HS-27A (cell line): ENCODE measurements around the gene ZNF487.
A peak's percentile ranks its signal among the peaks of the same experiment; 100 is the strongest.
"Not testable (repeated sequence)": the region's sequence is repeated elsewhere in the genome, so short reads cannot be mapped to it uniquely, and the experiment has no call there.

Experiments
- DNase-seq: peaks from one replicate; pipeline ENCODE4 v3.0.0-alpha.2; 2012; ENCODE audit warnings: low read depth, missing footprints

The ZNF487 gene

DNA sequence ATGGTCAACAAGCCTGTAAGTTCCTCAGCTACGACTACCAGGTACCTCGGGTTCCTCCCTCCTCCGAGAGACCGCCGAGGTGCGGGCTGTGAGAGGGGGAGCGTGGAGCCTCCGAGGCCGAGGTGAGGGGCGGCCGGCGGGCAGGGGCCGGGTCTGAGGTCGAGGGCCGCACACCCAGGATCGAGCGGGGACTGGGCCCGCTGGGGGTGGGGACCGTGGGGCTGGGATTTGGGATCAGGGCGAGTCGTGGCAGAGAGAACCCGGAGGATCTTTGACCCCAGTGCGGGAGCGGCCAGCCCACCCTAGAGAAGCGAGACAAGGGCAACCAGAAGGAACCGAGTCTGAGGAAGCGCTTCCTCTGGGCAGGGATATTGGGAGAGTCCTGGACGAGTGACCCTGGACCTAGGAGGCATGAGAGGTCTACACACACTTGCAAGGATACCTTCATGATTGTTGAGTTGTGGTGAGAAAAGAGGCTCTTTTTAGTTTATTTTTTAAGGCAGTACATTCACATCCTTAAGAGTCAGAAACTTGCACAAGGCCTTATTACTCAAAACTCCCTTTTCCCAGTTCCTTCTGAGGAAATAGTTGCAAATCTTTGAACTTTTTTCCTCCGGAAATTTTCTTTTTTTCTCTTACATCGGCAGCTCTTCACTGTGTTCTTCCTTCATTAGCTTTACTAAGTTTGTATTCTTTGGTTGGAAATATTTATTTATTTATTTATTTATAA lies 395 bp downstream of the ZNF487 start:
- DNase-seq = no peak

GRCh38 chr10:43440463-43441134 lies 3.7 kb downstream of the ZNF487 start:
- DNase-seq = no peak

- DNase-seq = no peak
These were observed 7.4 kb downstream of the ZNF487 start for GRCh38 chr10:43444323-43444722.

- DNase-seq = no peak
These were observed 8.1 kb downstream of the ZNF487 start for GRCh38 chr10:43444897-43445466.

- not testable (repeated sequence) for DNase-seq
These were observed 9.5 kb downstream of the ZNF487 start for GRCh38 chr10:43446219-43447017.

DNA sequence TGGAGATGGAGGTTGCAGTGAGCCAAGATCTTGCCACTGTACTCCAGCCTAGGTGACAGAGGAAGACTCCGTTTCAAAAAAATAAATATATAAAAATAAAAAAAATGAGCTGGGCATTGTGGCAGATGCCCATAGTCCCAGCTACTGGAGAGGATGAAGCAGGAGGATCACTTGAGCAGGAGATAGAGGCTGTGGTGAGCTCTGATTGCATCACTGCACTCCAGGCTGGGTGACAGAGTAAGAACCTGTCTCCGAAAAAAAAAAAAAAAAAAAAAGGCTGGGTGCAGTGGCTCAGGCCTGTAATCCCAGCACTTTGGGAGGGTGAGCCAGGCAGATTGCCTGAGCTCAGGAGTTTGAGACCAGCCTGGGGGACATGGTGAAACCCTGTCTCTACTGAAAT lies 11.8 kb downstream of the ZNF487 start:
- no peak for DNase-seq

GRCh38 chr10:43452356-43452914 lies 15.5 kb downstream of the ZNF487 start:
- no peak for DNase-seq

DNA sequence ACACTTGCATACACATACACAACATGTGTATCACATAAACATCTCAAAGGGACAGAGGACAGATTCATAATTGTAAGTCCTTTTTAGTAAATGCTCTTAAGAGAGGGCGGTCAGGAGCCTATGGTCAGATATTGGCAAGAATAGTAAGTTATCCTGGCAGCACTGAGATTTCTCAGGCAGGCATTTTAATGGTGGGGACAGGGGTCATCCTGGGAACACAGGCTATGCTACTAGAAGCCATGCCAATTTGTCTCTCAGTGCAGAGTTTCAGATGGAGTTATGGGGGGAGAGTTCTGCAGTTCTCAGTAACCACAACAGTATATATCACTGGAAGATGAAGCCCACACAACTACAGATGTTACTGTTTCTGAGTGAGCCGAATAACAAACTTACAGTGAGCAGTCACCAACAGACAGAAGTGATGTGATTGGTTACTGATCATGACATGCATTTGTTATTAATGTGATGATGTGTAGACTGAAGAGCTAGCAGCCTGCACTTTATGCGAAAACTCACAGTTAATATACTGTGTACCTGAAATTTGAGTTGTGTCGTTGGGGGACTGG lies 16.4 kb downstream of the ZNF487 start:
- DNase-seq = no peak

- not testable (repeated sequence) for DNase-seq
These were observed 17.1 kb downstream of the ZNF487 start for GRCh38 chr10:43454025-43454424.

DNA sequence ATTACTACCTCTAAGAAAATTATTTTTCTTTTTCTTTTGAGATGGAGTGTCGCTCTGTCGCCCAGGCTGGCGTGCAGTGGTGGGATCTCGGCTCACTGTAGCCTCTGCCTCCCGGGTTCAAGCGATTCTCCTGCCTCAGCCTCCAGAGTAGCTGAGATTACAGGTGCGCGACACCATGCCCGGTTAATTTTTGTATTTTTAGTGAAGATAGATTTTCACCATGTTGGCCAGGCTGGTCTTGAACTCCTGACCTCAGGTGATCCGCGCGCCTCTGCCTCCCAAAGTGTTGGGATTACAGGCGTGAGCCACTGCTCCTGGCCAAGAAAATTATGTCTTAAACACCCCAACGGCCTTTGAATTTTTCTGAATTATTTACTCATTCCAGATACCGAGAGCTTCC lies 19.6 kb downstream of the ZNF487 start:
- DNase-seq = not testable (repeated sequence)

GRCh38 chr10:43458227-43458626 lies 21.3 kb downstream of the ZNF487 start:
- no peak for DNase-seq

DNA sequence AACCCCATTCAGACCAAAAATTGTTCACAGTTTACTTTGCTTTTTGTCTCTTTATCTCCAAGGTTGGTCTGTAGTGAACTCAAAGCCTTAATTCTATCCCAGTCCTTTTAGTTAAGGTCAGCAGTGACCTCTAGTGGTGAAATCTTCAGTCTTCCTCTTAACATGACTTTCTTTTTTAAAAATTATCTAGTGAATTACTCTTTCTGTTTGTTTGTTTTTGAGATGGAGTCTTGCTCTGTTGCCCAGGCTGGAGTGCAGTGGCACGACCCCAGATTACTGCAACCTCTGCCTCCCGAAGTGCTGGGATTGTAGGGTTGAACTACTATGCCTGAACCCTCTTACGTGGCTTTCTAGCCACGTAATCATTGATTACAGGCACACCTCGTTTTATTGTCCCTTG lies 25.0 kb downstream of the ZNF487 start:
- DNase-seq = peak; percentile 29

GRCh38 chr10:43465086-43465735 lies 28.3 kb downstream of the ZNF487 start:
- not testable (repeated sequence) for DNase-seq

GRCh38 chr10:43465736-43466120 lies 28.8 kb downstream of the ZNF487 start:
- not testable (repeated sequence) for DNase-seq

DNA sequence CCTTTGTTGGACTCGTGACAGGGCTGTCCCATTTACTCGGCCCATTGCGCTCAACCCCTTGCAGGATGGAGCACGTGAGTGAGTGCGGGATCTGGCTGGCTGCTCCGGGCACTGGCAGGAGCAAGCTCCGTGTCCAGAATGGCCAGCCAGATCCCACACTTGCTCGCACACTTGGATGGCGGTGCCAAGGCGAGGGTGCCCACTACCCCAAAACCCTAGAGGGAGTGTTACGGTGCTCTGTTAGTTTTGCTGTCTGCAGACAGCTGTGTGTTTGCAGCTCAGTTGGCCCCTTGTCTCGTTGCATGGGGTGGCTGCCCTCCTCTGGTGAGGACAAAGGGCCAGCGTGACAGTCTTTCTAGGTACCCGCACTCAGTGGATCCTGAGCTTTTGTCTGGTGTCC lies 34.2 kb downstream of the ZNF487 start:
- DNase-seq = no peak

DNA sequence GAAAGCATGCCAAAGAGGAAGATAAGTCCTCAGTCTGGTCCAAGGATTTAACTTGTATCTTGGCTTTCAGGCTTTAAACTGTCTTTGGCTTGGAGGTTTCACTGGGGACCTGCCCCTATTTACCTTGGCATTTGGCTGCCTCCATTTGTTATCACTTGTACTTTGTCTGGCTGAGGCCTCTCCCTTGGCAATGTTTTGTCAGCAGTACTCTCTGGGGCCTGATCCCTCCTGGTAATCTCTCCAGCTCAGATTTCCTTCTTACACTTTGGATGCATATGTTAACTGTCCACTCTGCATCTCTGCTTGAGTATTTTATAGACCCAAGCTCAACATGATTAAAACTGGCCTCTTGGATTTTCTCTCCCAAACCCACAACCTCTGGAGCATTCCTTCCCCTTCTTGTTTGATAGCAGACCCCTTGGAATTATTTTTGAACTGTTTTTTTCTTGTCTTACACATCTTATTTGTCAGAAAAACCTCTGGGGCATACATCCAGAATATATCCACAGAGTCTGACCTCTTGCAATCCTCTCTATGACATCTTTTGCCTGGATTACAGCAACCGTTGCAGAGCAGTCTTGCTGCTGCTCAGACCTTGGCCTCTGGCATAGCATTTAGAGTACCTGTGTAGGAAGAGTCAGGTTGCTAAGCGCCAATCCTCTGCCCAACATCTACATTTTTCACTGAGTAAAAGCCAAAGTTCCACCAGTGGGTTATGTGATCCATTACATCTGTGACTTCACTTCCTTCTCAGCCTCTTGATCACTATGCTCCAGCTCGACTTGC lies 35.2 kb downstream of the ZNF487 start:
- no peak for DNase-seq

DNA sequence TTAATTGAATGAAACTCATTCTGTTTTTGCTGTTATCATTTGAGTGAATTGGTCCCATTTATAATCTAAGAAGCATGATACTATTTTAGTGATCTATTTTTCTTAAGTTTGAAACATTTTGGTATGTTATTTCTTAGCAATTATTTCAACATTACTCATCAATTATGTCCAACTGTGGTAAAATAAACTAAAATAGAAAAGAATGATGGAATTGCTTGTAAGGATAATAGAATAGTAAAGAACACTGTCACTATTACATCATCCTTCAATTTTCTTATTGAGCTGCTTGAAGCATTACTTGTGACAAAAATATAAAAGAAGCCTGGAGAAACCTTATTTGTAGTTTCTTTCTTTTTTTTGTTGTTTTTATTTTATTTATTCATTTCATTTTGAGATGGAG lies 42.4 kb downstream of the ZNF487 start:
- no peak for DNase-seq

DNA sequence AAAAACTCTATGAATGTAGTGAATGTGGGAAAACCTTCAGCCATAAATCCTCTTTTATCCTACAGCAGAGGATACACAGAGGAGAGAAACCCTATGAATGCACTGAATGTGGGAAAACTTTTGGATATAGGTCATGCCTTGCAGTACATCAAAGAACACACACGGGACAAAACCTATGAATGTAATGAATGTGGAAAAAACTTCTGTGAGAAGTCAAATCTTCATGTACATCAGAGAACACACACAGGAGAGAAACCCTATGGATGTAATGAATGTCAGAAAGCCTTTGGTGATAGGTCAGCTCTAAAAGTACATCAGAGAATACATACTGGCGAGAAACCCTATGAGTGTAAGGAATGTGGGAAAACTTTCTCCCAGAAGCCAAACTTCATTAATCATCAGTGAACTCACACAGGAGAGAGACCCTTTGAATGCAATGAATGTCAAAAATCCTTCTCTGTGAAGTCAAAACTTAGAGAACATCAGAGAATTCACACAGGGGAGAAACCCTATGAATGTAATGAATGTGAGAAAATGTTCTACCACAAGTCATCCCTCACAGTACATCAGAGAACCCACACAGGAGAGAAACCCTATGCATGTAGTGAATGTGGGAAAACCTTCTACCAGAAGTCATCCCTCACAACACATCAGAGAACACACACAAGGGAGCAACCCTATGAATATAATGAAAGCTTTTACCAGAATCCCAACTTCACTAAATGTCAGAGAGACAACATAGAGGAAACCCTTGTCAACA lies 45.6 kb downstream of the ZNF487 start:
- DNase-seq = no peak

DNA sequence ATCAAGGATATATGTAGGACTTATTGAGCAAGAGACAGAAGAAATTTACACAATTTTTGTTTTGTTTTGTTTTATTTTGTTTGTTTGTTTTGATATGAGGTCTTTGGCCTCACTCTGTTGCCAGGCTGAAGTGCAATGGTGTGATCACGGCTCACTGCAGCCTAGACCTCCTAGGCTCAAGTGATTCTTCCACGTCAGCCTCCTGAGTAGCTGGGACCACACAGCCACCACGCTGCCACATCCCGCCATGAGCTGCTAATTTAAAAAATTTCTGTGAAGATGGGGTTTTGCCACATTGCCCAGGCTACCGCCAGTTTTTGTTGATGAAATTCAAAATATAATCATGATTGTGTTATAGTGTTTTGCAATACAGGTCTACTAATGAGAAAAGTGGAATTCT lies 54.9 kb downstream of the ZNF487 start:
- DNase-seq = no peak

- no peak for DNase-seq
These were observed 66.0 kb downstream of the ZNF487 start for GRCh38 chr10:43502931-43503330.
